H1 (cell line): Measurements from ENCODE around the gene CTSC. TPM values are rescaled to one million over a fixed set of nuclear protein-coding genes. Genes with fewer than 3 reads are reported as not detected.

Experiments
- CTCF ChIA-PET: fragments of 300-600 bp; sonication (Branson Sonifier 250); formaldehyde crosslinking; loops from one replicate; lab custom pipeline; 2021; ENCODE audit not compliant: partially characterized antibody; lab: Charles Lee
- POLR2A ChIA-PET: fragments of 300-600 bp; sonication (Branson Sonifier 250); formaldehyde crosslinking; loops from one replicate; lab custom pipeline; 2021; ENCODE audit warnings: inconsistent platforms; ENCODE audit not compliant: partially characterized antibody; lab: Charles Lee
- DNase-seq, 2 experiments: peaks; one replicate each; pipeline versions ENCODE4 v3.0.0 to v3.0.0-alpha.2; 2010 to 2022; ENCODE audit warnings: low spot score in 2 of 2, low read depth in 1 of 2, mixed read lengths in 1 of 2
- FAIRE-seq: peaks from 2 replicates; lab custom pipeline; 2011; peaks lifted over from hg19 to GRCh38; lab: Jason Lieb, UNC
- H2AFZ ChIP-seq: 2 replicates; pipeline ENCODE4 v1.8.1; 2012; ENCODE audit warnings: low read length, inconsistent platforms
- H2AK5ac ChIP-seq: 2 replicates; pipeline ENCODE4 v1.6.1; 2013; ENCODE audit warnings: low read depth, low read length
- H2BK120ac ChIP-seq: replicated peaks from 2 replicates; pipeline ENCODE3; 2013; ENCODE audit warnings: low read depth, low read length, inconsistent platforms
- H2BK12ac ChIP-seq: 2 replicates; pipeline ENCODE4 v1.6.1; 2013; ENCODE audit warnings: low read depth, low read length
- H2BK15ac ChIP-seq: 2 replicates; pipeline ENCODE4 v1.6.1; 2013; ENCODE audit warnings: low read length
- H2BK20ac ChIP-seq: 2 replicates; pipeline ENCODE4 v1.6.1; 2013; ENCODE audit warnings: low read length
- H2BK5ac ChIP-seq: 2 replicates; pipeline ENCODE4 v1.6.1; 2013; ENCODE audit warnings: low read depth, low read length
- H3K14ac ChIP-seq: 2 replicates; pipeline ENCODE4 v1.6.1; 2013; ENCODE audit warnings: inconsistent platforms; ENCODE audit not compliant: insufficient read length
- H3K18ac ChIP-seq: 2 replicates; pipeline ENCODE4 v1.6.1; 2013; ENCODE audit warnings: low read length; ENCODE audit errors: extremely low read depth
- H3K23ac ChIP-seq: 2 replicates; pipeline ENCODE4 v1.6.1; 2013; ENCODE audit warnings: inconsistent platforms; ENCODE audit not compliant: insufficient read length
- H3K23me2 ChIP-seq: 2 replicates; pipeline ENCODE4 v1.6.1; 2013; ENCODE audit warnings: low read depth, low read length
- H3K27ac ChIP-seq: 2 replicates; pipeline ENCODE4 v1.6.1; 2011; ENCODE audit warnings: low read depth, low read length, inconsistent platforms
- H3K27me3 ChIP-seq, 4 experiments: replicated peaks in 1 of 4; 1 replicate in 1 of 4; 2 replicates in 3 of 4; pipeline versions ENCODE4 v1.6.1 to v1.8.1; 2011 to 2013; ENCODE audit warnings: low read length in 3 of 4, mild to moderate bottlenecking in 3 of 4, inconsistent platforms in 2 of 4, mixed read lengths in 2 of 4, moderate library complexity in 1 of 4; ENCODE audit not compliant: control insufficient read depth in 3 of 4, insufficient read depth in 3 of 4; ENCODE audit errors: extremely low read depth in 1 of 4
- H3K36me3 ChIP-seq, 4 experiments: 2 replicates each; pipeline versions ENCODE4 v1.6.1 to v1.8.1; 2011 to 2013; ENCODE audit warnings: mild to moderate bottlenecking in 4 of 4, low read length in 3 of 4, moderate library complexity in 2 of 4, control low read depth in 1 of 4, inconsistent platforms in 1 of 4; ENCODE audit not compliant: insufficient read depth in 4 of 4, control insufficient read depth in 2 of 4
- H3K4ac ChIP-seq: replicated peaks from 2 replicates; pipeline ENCODE3; 2013; ENCODE audit warnings: low read length, low read depth, mixed read lengths, inconsistent platforms; ENCODE audit not compliant: insufficient read length
- H3K4me1 ChIP-seq, 4 experiments: replicated peaks in 1 of 4; 1 replicate in 1 of 4; 2 replicates in 3 of 4; pipeline versions ENCODE4 v1.6.1 to v1.8.1; 2011 to 2013; ENCODE audit warnings: low read length in 3 of 4, inconsistent platforms in 2 of 4, mixed read lengths in 1 of 4; ENCODE audit not compliant: insufficient read depth in 4 of 4, control insufficient read depth in 3 of 4
- H3K4me2 ChIP-seq, 2 experiments: 2 replicates each; pipeline versions ENCODE4 v1.6.1 to v1.8.1; 2011 to 2013; ENCODE audit warnings: low read depth in 2 of 2, low read length in 2 of 2, control low read depth in 1 of 2, inconsistent platforms in 1 of 2, mild to moderate bottlenecking in 1 of 2; ENCODE audit not compliant: insufficient read depth in 1 of 2
- H3K4me3 ChIP-seq, 4 experiments: fragments of 200-600, 300-600 bp in 1 of 4; sonication (generic), shearing (Covaris generic), sonication (Bioruptor Twin) in 1 of 4; 2 replicates each; pipeline versions ENCODE4 v1.5.1 to v1.8.1; 2011 to 2016; ENCODE audit warnings: low read length in 4 of 4, low read depth in 3 of 4, control low read depth in 2 of 4, inconsistent platforms in 2 of 4, mild to moderate bottlenecking in 2 of 4, mixed read lengths in 1 of 4, moderate library complexity in 1 of 4; ENCODE audit not compliant: insufficient read depth in 2 of 4; ENCODE audit errors: extremely low read depth in 1 of 4
- H3K56ac ChIP-seq: replicated peaks from 2 replicates; pipeline ENCODE3; 2013; ENCODE audit warnings: low read depth, mild to moderate bottlenecking, mixed read lengths, low read length, inconsistent platforms; ENCODE audit not compliant: insufficient read length
- H3K79me1 ChIP-seq: 2 replicates; pipeline ENCODE4 v1.6.1; 2013; ENCODE audit warnings: low read depth, low read length, control low read depth
- H3K79me2 ChIP-seq, 2 experiments: 2 replicates each; pipeline versions ENCODE4 v1.6.1 to v1.8.1; 2012 to 2013; ENCODE audit warnings: low read length in 2 of 2, mild to moderate bottlenecking in 2 of 2, inconsistent platforms in 1 of 2; ENCODE audit not compliant: insufficient read depth in 2 of 2, control insufficient read depth in 1 of 2
- H3K9ac ChIP-seq, 4 experiments: replicated peaks in 1 of 4; 1 replicate in 1 of 4; 2 replicates in 3 of 4; pipeline versions ENCODE4 v1.6.1 to v1.8.1; 2011 to 2013; ENCODE audit warnings: low read depth in 3 of 4, low read length in 3 of 4, control low read depth in 2 of 4, mild to moderate bottlenecking in 2 of 4, moderate library complexity in 2 of 4, inconsistent platforms in 1 of 4; ENCODE audit errors: extremely low read depth in 1 of 4
- H3K9me3 ChIP-seq, 2 experiments: 2 replicates each; pipeline versions ENCODE4 v1.6.1 to v1.8.1; 2012 to 2013; ENCODE audit warnings: mild to moderate bottlenecking in 2 of 2, moderate library complexity in 2 of 2, control low read depth in 1 of 2, inconsistent platforms in 1 of 2, low read depth in 1 of 2, low read length in 1 of 2, mixed read lengths in 1 of 2; ENCODE audit not compliant: insufficient read depth in 2 of 2
- H4K20me1 ChIP-seq, 2 experiments: replicated peaks in 1 of 2; 2 replicates each; pipeline versions ENCODE3 to v1.8.1; 2011 to 2013; ENCODE audit warnings: inconsistent platforms in 2 of 2, low read length in 2 of 2, mild to moderate bottlenecking in 1 of 2; ENCODE audit not compliant: insufficient read depth in 2 of 2, control insufficient read depth in 1 of 2
- H4K5ac ChIP-seq: 2 replicates; pipeline ENCODE4 v1.6.1; 2013; ENCODE audit warnings: low read length, low read depth, mixed read lengths, inconsistent platforms; ENCODE audit not compliant: insufficient read length
- H4K8ac ChIP-seq: 2 replicates; pipeline ENCODE4 v1.8.0; 2013; ENCODE audit warnings: mild to moderate bottlenecking, moderate library complexity, low read length, inconsistent platforms; ENCODE audit not compliant: insufficient read depth; ENCODE audit errors: extremely low read depth
- H4K91ac ChIP-seq: replicated peaks from 2 replicates; pipeline ENCODE3; 2013; ENCODE audit warnings: low read length, mixed read lengths, inconsistent platforms; ENCODE audit not compliant: insufficient read length
- CBX5 ChIP-seq: fragments of 300-800, 300-1000 bp; sonication (generic); IDR thresholded peaks from 2 replicates; pipeline ENCODE4 v1.7.1; 2016; ENCODE audit warnings: antibody characterized with exemption, low read length, low read depth
- EZH2 ChIP-seq: fragments of 200-600 bp; sonication (generic); IDR thresholded peaks from 2 replicates; pipeline ENCODE4 v1.7.1; 2012; ENCODE audit warnings: low read depth, mild to moderate bottlenecking, moderate library complexity, low read length, inconsistent platforms; ENCODE audit not compliant: severe bottlenecking
- HDAC2 ChIP-seq, 2 experiments: fragments of 300-600 bp in 1 of 2; sonication (generic) in 1 of 2; IDR thresholded peaks; 2 replicates each; pipeline ENCODE4 v1.6.1; 2011 to 2012; ENCODE audit warnings: low read depth in 2 of 2, low read length in 2 of 2, mild to moderate bottlenecking in 2 of 2, moderate library complexity in 2 of 2, borderline replicate concordance in 1 of 2, inconsistent platforms in 1 of 2
- KDM5A ChIP-seq: fragments of 200-600 bp; IDR thresholded peaks from 2 replicates; pipeline ENCODE4 v1.7.1; 2012; ENCODE audit warnings: mild to moderate bottlenecking, low read length, inconsistent platforms, mixed read lengths
- RAD21 ChIP-seq, 2 experiments: IDR thresholded peaks in 1 of 2; conservative IDR thresholded peaks in 1 of 2; 2 replicates each; pipeline ENCODE4 v1.6.1; 2011; ENCODE audit warnings: low read depth in 2 of 2, low read length in 2 of 2, improper control_type of control experiment in 1 of 2, inconsistent platforms in 1 of 2, mild to moderate bottlenecking in 1 of 2, moderate library complexity in 1 of 2
- TAF1 ChIP-seq: IDR thresholded peaks from 2 replicates; pipeline ENCODE4 v1.6.1; 2011; ENCODE audit warnings: mild to moderate bottlenecking, low read depth, low read length
- WGBS, 2 experiments: shearing (Covaris generic) in 1 of 2; methylation state at CpG; one replicate each; pipeline versions ENCODE4 v1.1.6 to v1.1.7; 2013 to 2015; ENCODE audit warnings: low lambda C conversion rate in 2 of 2, mixed read lengths in 2 of 2, inconsistent platforms in 1 of 2, low coverage in 1 of 2, missing lambda C conversion rate in 1 of 2; ENCODE audit not compliant: insufficient replicate concordance in 2 of 2, insufficient coverage in 1 of 2, insufficient read length in 1 of 2; ENCODE audit errors: extremely low coverage in 1 of 2, missing lambda C conversion rate in 1 of 2; 5-methylcytosine and 5-hydroxymethylcytosine counted together
- polyA plus RNA-seq, 7 experiments: library from polyadenylated mRNA; depleted of rRNA in 3 of 7; stranded (reverse) in 5 of 7; unstranded in 2 of 7; fragments of >200 nt in 5 of 7; fragments of 200-250 nt in 2 of 7; gene quantifications; 1 replicate in 5 of 7; 2 replicates in 1 of 7; 4 replicates in 1 of 7; pipeline versions ENCODE4 v1.2.1 to v1.2.3, GENCODE V29; 2011 to 2013; ENCODE audit warnings: missing spikeins in 2 of 7, mixed read lengths in 2 of 7
- total RNA-seq: library from RNA; stranded (reverse); fragmentation: NEBNext Ultra II Directional; extraction: Animal tissue kit (Norgen Biotek cat#: 25700); gene quantifications from 2 replicates; pipeline ENCODE4 v1.2.1, GENCODE V29; 2021

CTSC gene
- total and polyA plus RNA-seq, 2 of the 8 experiments (the other 6 are each of a cell fraction or from before 2014, with no cell fraction given), result 347 to 369 TPM

GRCh38 chr11:88320149-88320559, 17.4 kb downstream of the CTSC start:
- POLR2A ChIA-PET, result interaction anchor here (0.6 to 13.8 kb wide), 7 partner anchors 9 to 97 kb away, joined by 3 to 129 read pairs (median 5); partner anchors contain the start of gene CTSC
- no peak for FAIRE-seq
- CTCF ChIA-PET, result interaction anchor here (0.8 kb wide), 1 partner anchor 19 kb away, joined by 3 read pairs; no protein-coding TSS in a partner anchor

More at GRCh38 chr11:88320149-88320559, 17.4 kb downstream of the CTSC start:
- Histone ChIP-seq H3K4me2 (no peak overlapping the region), H3K18ac (no peak overlapping the region), H2AK5ac (no peak overlapping the region), H2BK5ac (no peak overlapping the region), H4K5ac (no peak overlapping the region), H2BK20ac (no peak overlapping the region), H3K36me3 (peaks cover 0 to 52% (median 15%) of the 10 kb centered on the region in 4 experiments; a peak in 4 of 8 replicates), H3K4me1 (peaks cover 0 to 9% (median 2%) of the 10 kb centered on the region in 4 experiments; a peak in 3 of 7 replicates), H4K20me1 (peaks cover 4 to 5% of the 10 kb centered on the region in 2 experiments), H3K79me1 (no peaks in the 10 kb centered on the region; the same call in 1 of the 2 replicates), H2BK15ac (no peak overlapping the region), H3K14ac (no peak overlapping the region), H2BK12ac (no peak overlapping the region)
- TF ChIP-seq TAF1, result no peak
- TF ChIP-seq EZH2, result no peak
- no peak for TF ChIP-seq KDM5A
- TF ChIP-seq HDAC2 (IDR thresholded peaks at IDR 0.05; ENCODE audit: borderline replicate concordance in 1 of 2, low read depth in 2 of 2, low read length in 2 of 2), result no peak
- TF ChIP-seq RAD21 (IDR thresholded peaks at IDR 0.05 in 1 of 2, conservative IDR thresholded peaks at IDR 0.05 in 1 of 2; ENCODE audit: low read depth in 2 of 2, low read length in 2 of 2), result no peak
- no peak for TF ChIP-seq CBX5
- TF ChIP-seq, all 59 proteins: peak for 0
- Histone ChIP-seq H3K23me2 (no peaks in the 10 kb centered on the region), H2AFZ (no peak overlapping the region), H3K23ac (no peak overlapping the region), H2BK120ac (no peak overlapping the region), H4K91ac (no peak overlapping the region), H3K4me3 (no peak overlapping the region), H3K79me2 (peaks cover 11 to 96% of the 10 kb centered on the region in 2 experiments), H3K56ac (no peak overlapping the region), H3K9me3 (no peaks in the 10 kb centered on the region), H3K9ac (no peak overlapping the region), H3K27ac (no peak overlapping the region), H4K8ac (no peak overlapping the region), H3K4ac (no peak overlapping the region), H3K27me3 (no peaks in the 10 kb centered on the region)
- no peak for DNase-seq
- 91% methylated on average over 2 of the region's 2 CpGs; no CpG with 5 or more reads in 1 of the 2 experiments for WGBS, 2 experiments
